Gastrocnemius medialis (tissue), 4 donors: ENCODE measurements around the gene ASB13.

ENCODE experiments used
- CTCF ChIP-seq, 5 experiments: fragments of 450-650 bp in 3 of 5; fragments of 200-600 bp in 2 of 5; sonication (generic) in 2 of 5; IDR thresholded peaks in 4 of 5; conservative IDR thresholded peaks in 1 of 5; 1 replicate in 4 of 5; 2 replicates in 1 of 5; pipeline ENCODE4 v1.5.1; 2016 to 2019; ENCODE audit warnings: antibody characterized with exemption in 5 of 5, mild to moderate bottlenecking in 3 of 5, moderate library complexity in 3 of 5
- POLR2A ChIP-seq, 2 donors: fragments of 450-650 bp; IDR thresholded peaks; one replicate each; pipeline ENCODE4 v1.6.1; 2017; ENCODE audit warnings: antibody characterized with exemption in 2 of 2, mild to moderate bottlenecking in 2 of 2, moderate library complexity in 2 of 2

- TF ChIP-seq CTCF (IDR thresholded peaks at IDR 0.05 in 4 of 5, conservative IDR thresholded peaks at IDR 0.05 in 1 of 5), result no peak
- no peak for TF ChIP-seq POLR2A (IDR thresholded peaks at IDR 0.05)
Measured at GRCh38 chr10:5622186-5622960, 44.0 kb downstream of the ASB13 start.
